GM13977 (cell line): Measurements from ENCODE around the gene CIP2A.
A peak's percentile ranks its signal among the peaks of the same experiment; 100 is the strongest.

Experiments
- DNase-seq: peaks from one replicate; pipeline ENCODE4 v3.0.0; 2012; ENCODE audit warnings: low spot score
- in situ Hi-C: fragments of 300-500 bp; cut with MboI; formaldehyde crosslinking; loops from one replicate; pipeline ENCODE4 v1.12.0; 2022; ENCODE audit warnings: low sequenced_read_pairs, low pct_unique_long_range_greater_than_20kb, mixed read lengths, inconsistent platforms; ENCODE audit not compliant: unreplicated experiment
- TF ChIP-seq, protein P1 (sequence below): IDR thresholded peaks from 2 replicates; pipeline ENCODE4 v1.5.1; 2012; ENCODE audit warnings: mild to moderate bottlenecking, control low read depth; ENCODE audit not compliant: insufficient read depth; ENCODE audit errors: extremely low read depth, missing control alignments

The CIP2A gene

DNA sequence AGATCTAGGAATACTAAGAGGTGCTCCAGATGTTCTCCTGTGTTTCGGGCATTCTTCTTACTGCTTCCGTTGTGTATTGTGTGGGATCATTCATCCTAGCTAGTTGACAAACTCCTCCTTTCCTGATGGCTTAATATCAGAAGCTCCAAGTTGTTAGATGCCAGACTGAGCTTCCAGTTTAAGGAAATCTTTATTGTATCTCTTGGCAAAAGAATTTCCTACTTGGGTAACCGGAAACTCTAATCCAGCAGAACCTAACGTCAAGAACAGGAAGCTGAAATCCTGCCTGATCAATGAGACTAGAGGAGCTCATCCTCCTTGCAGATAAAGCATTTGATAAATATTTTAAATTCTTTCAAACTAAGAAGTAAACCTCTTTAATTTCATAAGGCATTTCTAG is 51.2 kb downstream of the CIP2A start:
- TF ChIP-seq, protein P1, sequence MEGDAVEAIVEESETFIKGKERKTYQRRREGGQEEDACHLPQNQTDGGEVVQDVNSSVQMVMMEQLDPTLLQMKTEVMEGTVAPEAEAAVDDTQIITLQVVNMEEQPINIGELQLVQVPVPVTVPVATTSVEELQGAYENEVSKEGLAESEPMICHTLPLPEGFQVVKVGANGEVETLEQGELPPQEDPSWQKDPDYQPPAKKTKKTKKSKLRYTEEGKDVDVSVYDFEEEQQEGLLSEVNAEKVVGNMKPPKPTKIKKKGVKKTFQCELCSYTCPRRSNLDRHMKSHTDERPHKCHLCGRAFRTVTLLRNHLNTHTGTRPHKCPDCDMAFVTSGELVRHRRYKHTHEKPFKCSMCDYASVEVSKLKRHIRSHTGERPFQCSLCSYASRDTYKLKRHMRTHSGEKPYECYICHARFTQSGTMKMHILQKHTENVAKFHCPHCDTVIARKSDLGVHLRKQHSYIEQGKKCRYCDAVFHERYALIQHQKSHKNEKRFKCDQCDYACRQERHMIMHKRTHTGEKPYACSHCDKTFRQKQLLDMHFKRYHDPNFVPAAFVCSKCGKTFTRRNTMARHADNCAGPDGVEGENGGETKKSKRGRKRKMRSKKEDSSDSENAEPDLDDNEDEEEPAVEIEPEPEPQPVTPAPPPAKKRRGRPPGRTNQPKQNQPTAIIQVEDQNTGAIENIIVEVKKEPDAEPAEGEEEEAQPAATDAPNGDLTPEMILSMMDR = no peak
- DNase-seq = no peak
- in situ Hi-C loops = no loop called here

DNA sequence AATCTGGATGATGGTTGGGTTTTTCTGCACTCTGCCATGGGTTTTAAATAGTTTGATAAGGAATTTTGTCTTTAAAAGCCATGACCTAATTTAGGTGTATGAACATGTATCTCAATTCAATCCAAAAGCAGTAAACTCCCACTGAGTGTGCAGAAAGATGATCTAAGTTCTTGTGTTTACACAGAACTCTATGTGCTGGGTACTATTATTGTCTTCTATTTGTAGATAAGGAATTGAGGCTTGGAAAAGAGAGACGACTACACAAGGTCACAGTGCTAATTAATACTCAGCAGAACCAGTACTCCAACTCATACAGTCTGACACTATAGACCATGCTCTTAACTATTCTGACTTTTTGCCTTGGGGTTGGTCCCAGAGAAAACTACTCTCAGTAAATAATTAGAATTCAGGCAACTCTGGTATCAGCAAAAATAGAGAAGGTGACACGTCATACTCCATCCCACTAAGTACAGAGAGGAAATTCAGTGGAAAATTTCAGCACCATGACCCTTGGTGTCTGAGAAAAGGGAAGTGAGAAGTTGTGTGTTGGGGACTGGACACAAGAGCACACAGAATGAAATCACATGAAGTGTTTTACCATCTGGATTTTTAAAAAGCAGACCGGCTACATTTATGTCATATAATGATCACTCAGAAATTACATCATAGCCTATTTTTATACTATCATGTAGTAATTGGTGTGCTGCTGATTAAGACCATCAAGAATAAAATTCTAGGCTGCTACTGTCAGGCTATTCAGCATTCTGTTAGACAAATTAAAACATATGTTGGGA is 60.6 kb downstream of the CIP2A start:
- TF ChIP-seq, protein P1 = no peak
- peak; percentile 28 for DNase-seq
- in situ Hi-C loops = no loop called here

DNA sequence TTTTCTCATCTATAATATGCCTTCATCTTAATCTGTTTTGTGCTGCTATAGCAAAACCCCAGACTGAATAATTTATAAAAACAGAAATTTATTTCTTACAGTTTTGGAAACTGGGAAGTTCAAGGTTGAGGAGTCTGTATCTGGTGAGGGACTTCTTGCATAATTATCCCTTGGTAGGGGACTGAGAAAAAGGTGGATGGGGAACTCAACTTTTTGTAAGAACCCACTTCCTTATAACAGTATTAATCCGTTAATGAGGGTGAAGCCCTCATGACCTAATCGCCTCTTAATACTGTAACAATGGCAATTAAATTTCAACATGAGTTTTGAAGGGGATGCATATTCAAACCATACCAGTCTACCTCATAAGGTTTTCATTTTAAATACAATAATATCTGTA is 61.4 kb downstream of the CIP2A start:
- no peak for DNase-seq
- in situ Hi-C loops = no loop called here
- TF ChIP-seq, protein P1 = no peak

DNA sequence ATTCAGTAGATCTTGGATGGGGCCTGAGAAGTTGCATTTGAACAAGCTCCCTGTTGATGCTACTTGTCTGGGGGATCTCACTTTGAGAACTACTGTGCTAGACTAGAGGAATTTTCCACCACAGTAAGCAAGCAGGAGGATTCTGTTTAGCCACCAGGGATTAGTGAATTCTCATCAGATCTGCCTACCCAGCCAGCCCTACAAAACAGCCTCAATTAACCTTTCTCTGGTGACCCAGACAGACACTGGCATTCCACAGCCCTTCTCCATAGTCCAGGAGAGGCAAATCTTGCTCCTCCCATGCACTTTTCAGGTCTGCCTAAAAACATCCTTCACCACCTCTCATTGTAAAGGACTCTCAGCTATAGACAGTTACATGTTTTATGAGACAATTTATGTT is 62.1 kb downstream of the CIP2A start:
- DNase-seq = no peak
- TF ChIP-seq, protein P1 = no peak
- in situ Hi-C loops = no loop called here

DNA sequence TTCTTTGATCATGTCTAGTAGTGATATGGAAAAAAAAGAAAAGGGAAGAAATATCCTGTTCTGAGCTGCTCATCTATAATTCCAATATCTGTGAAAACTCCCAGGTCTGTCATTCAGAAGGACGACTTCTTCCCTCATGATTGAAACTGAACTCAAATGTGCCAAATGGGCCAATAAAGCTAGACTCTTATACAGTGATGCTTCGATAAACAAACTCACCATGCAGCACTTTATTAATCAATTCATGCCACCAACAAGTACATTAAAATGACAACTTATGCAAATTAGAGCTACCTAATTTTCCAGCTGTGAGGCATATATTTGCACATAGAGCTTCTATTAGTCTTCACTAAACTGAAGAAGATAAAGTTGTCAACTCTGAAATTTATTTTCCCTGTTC is 63.3 kb downstream of the CIP2A start:
- no peak for DNase-seq
- in situ Hi-C loops = no loop called here
- TF ChIP-seq, protein P1 = no peak

DNA sequence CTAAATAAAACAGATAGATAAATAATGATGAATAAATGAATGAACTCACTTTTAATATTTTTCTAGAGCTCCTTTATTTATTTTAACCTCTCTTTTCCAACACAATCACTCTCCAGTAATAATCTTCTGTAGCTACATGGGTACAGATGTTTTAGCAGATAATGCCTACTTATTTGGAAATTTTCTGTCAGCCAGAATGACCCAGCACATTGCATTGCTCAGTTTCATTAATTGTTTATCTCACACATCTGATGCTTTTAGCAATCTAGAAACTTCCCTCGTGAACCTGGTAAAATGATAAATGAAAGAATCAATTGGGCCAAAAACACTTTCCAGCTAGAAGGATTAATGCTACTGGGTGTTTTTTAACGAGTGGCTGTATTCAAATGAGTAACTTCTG is 64.0 kb downstream of the CIP2A start:
- in situ Hi-C loops = no loop called here
- no peak for DNase-seq
- TF ChIP-seq, protein P1 = no peak

DNA sequence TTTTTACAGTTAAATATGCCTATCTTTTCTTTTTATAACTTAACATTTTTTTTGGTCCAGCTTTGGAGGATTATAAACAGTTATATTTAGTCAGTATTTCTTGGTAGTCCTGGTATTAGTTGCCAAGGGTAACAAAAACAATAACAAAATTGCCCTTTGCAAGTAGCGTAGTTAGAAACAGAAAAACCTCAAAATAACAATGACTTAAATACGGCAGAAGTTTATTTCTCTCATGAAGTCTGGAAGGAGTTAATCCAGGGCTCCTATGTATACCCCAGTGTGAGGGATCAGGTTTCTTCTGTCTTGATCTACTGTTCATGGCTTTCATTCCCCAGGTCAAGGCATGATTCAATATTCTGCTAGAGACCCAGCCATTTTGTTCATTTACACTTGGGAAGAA is 64.7 kb downstream of the CIP2A start:
- TF ChIP-seq, protein P1 = no peak
- no peak for DNase-seq
- in situ Hi-C loops = loop anchor here (25.0 kb wide), 1 partner anchor 388 kb away; no protein-coding TSS in a partner anchor
